Gastroesophageal sphincter (tissue), 4 donors: ENCODE data around the gene TBC1D14. TPM values are rescaled to one million over a fixed set of nuclear protein-coding genes. Genes with fewer than 3 reads are reported as not detected.
"Not testable (repeated sequence)": the region's sequence is repeated elsewhere in the genome, so short reads cannot be mapped to it uniquely, and the experiment has no call there.

Experiments
- ATAC-seq: fragments of 150-250 bp; one replicate; pipeline ENCODE4 v1.9.1; 2016; ENCODE audit warnings: mild to moderate bottlenecking, moderate library complexity
- H3K27ac ChIP-seq, 4 donors: fragments of 200-600 bp; sonication (generic) in 3 of 4; 1 replicate in 3 of 4; 2 replicates in 1 of 4; pipeline ENCODE4 v1.5.1; 2016 to 2019
- H3K27me3 ChIP-seq: fragments of 200-600 bp; sonication (generic); one replicate; pipeline ENCODE4 v1.5.1; 2019
- H3K36me3 ChIP-seq, 2 donors: fragments of 200-600 bp; sonication (generic); one replicate each; pipeline ENCODE4 v1.5.1; 2019; ENCODE audit warnings: control low read depth in 1 of 2
- H3K4me1 ChIP-seq, 3 donors: fragments of 200-600 bp; sonication (generic); 1 replicate in 2 of 3; 2 replicates in 1 of 3; pipeline ENCODE4 v1.5.1; 2016 to 2019; ENCODE audit warnings: control low read depth in 2 of 3
- H3K4me3 ChIP-seq, 2 donors: fragments of 200-600 bp; sonication (generic); one replicate each; pipeline ENCODE4 v1.5.1; 2019; ENCODE audit warnings: mild to moderate bottlenecking in 1 of 2, moderate library complexity in 1 of 2
- H3K9me3 ChIP-seq, 3 donors: fragments of 200-600 bp; sonication (generic); one replicate each; pipeline ENCODE4 v1.5.1; 2017 to 2019; ENCODE audit warnings: control low read depth in 2 of 3
- EP300 ChIP-seq: sonication (generic); formaldehyde crosslinking; IDR thresholded peaks from one replicate; pipeline ENCODE4 v1.6.1; 2017; ENCODE audit warnings: antibody characterized with exemption, mild to moderate bottlenecking
- POLR2A ChIP-seq, 2 donors: fragments of 450-650 bp; IDR thresholded peaks; one replicate each; pipeline ENCODE4 v1.6.1; 2017; ENCODE audit warnings: antibody characterized with exemption in 2 of 2, mild to moderate bottlenecking in 2 of 2, moderate library complexity in 1 of 2
- POLR2AphosphoS5 ChIP-seq: sonication (generic); formaldehyde crosslinking; IDR thresholded peaks from one replicate; pipeline ENCODE4 v1.6.1; 2017; ENCODE audit warnings: antibody characterized with exemption
- WGBS, 2 donors: methylation state at CpG; one replicate each; pipeline ENCODE4 v1.1.5; 2018; ENCODE audit warnings: low coverage in 1 of 2; 5-methylcytosine and 5-hydroxymethylcytosine counted together
- total RNA-seq, 4 donors: library from RNA; depleted of rRNA; stranded (reverse); fragments of >200 nt; gene quantifications; one replicate each; pipeline ENCODE4 v1.1.0, GENCODE V29; 2016
- TF ChIP-seq, protein P1 (sequence below), 4 experiments: fragments of 200-600 bp in 2 of 4; fragments of 450-650 bp in 2 of 4; sonication (generic) in 1 of 4; IDR thresholded peaks; one replicate each; pipeline ENCODE4 v1.5.1; 2017 to 2019; ENCODE audit warnings: antibody characterized with exemption in 4 of 4, mild to moderate bottlenecking in 2 of 4, moderate library complexity in 2 of 4

Gene TBC1D14
- total RNA-seq, 4 donors from 2014 or later = 42.5 to 54.2 (median 45.0) TPM

GRCh38 chr4:7074426-7074825 is 164.8 kb downstream of the TBC1D14 start:
- peaks cover 0 to 13% (median 0%) of the 10 kb centered on the region in 3 donors for H3K4me1 ChIP-seq
- TF ChIP-seq POLR2AphosphoS5 (no peak), POLR2A (IDR thresholded peaks at IDR 0.05) (no peak), EP300 (no peak)
- TF ChIP-seq, protein P1, sequence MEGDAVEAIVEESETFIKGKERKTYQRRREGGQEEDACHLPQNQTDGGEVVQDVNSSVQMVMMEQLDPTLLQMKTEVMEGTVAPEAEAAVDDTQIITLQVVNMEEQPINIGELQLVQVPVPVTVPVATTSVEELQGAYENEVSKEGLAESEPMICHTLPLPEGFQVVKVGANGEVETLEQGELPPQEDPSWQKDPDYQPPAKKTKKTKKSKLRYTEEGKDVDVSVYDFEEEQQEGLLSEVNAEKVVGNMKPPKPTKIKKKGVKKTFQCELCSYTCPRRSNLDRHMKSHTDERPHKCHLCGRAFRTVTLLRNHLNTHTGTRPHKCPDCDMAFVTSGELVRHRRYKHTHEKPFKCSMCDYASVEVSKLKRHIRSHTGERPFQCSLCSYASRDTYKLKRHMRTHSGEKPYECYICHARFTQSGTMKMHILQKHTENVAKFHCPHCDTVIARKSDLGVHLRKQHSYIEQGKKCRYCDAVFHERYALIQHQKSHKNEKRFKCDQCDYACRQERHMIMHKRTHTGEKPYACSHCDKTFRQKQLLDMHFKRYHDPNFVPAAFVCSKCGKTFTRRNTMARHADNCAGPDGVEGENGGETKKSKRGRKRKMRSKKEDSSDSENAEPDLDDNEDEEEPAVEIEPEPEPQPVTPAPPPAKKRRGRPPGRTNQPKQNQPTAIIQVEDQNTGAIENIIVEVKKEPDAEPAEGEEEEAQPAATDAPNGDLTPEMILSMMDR (IDR thresholded peaks at IDR 0.05) = no peak
- ATAC-seq = no peak
- 80 to 90% methylated on average over 1 to 2 of the region's 9 CpGs for WGBS, 2 donors
- H3K27ac ChIP-seq = no peak overlapping the region
- no peaks in the 10 kb centered on the region for H3K27me3 ChIP-seq
- no peaks in the 10 kb centered on the region for H3K9me3 ChIP-seq
- no peaks in the 10 kb centered on the region for H3K36me3 ChIP-seq
- no peak overlapping the region for H3K4me3 ChIP-seq

DNA sequence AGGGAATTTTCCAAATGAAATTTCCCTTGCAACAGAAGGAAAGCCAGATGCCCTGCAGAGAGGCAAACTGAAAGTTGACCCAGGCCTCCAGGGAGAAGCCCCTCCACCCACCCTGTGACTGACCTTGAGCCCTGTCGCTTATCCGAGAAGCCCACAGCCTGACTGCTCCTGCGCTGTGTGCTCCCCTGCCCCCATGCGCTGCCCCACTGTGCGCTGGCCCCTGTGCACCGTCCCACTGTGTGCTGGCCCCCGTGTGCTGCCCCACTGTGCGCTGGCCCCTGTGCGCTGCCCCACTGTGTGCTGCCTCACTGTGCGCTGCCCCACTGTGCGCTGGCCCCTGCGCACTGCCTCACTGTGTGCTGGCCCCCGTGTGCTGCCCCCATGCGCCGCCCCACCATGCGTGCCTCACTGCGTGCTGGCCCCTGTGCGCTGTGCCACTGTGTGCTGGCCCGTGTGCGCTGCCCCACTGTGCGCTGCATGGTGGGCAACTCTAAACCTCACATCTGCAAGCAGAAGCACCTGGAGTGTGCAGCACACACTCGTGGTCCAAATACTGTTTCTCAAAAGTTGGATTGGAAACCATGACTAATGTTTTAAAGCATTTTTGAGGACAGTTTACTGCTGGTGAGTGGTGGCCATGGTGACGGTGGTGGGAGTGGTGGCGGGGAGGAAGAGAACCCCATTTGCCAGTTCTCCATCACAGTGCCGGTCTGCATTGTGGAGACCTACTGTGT is 166.5 kb downstream of the TBC1D14 start:
- H3K4me3 ChIP-seq = no peak overlapping the region
- ATAC-seq = no peak
- H3K9me3 ChIP-seq = no peaks in the 10 kb centered on the region
- H3K27me3 ChIP-seq = no peaks in the 10 kb centered on the region
- no peaks in the 10 kb centered on the region for H3K4me1 ChIP-seq
- 67 to 70% methylated on average over 1 to 16 of the region's 25 CpGs for WGBS, 2 donors
- H3K27ac ChIP-seq = no peak overlapping the region
- no peaks in the 10 kb centered on the region for H3K36me3 ChIP-seq
- no peak for TF ChIP-seq POLR2A (IDR thresholded peaks at IDR 0.05)
- no peak for TF ChIP-seq EP300
- TF ChIP-seq, protein P1 (IDR thresholded peaks at IDR 0.05) = no peak
- no peak for TF ChIP-seq POLR2AphosphoS5

DNA sequence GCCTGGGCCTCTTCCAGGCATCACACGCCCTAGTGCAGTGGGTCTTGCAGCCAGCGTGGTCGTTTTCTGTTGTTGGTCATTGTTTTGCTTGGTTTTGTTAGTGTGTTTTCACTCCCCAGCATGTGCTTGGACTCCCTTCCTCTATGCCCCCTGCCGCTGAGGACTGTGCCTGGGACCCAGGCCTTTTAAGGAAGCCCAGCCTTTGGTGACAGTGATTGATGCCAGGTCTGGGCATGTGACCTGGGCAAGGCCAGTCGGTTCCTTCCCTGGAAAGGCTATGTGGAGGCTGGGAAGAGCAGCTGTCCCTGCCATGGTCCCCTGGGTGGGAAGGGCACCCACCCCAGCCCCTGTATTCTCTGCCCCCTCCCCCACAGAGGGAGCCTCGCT is 167.1 kb downstream of the TBC1D14 start:
- Histone ChIP-seq H3K4me3 (no peak overlapping the region), H3K27ac (no peak overlapping the region), H3K36me3 (no peaks in the 10 kb centered on the region), H3K27me3 (no peaks in the 10 kb centered on the region), H3K9me3 (no peaks in the 10 kb centered on the region), H3K4me1 (peaks cover 0 to under 1% (median 0%) of the 10 kb centered on the region in 3 donors)
- no peak for ATAC-seq
- WGBS, 2 donors = 88% methylated on average over 3 of the region's 6 CpGs; no CpG with 5 or more reads in 1 of the 2 donors
- TF ChIP-seq POLR2AphosphoS5 (no peak), EP300 (no peak), POLR2A (IDR thresholded peaks at IDR 0.05) (no peak)
- TF ChIP-seq, protein P1 (IDR thresholded peaks at IDR 0.05) = no peak

GRCh38 chr4:7077371-7077770 is 167.7 kb downstream of the TBC1D14 start:
- Histone ChIP-seq H3K4me3 (no peak overlapping the region), H3K9me3 (no peaks in the 10 kb centered on the region), H3K27me3 (no peaks in the 10 kb centered on the region), H3K27ac (no peak overlapping the region), H3K36me3 (no peaks in the 10 kb centered on the region), H3K4me1 (peaks cover 0 to 7% (median 0%) of the 10 kb centered on the region in 3 donors)
- WGBS, 2 donors = 69% methylated on average over 4 of the region's 12 CpGs; no CpG with 5 or more reads in 1 of the 2 donors
- ATAC-seq = no peak
- no peak for TF ChIP-seq POLR2A (IDR thresholded peaks at IDR 0.05)
- TF ChIP-seq POLR2AphosphoS5 = no peak
- TF ChIP-seq EP300 = no peak
- TF ChIP-seq, protein P1 (IDR thresholded peaks at IDR 0.05) = no peak

DNA sequence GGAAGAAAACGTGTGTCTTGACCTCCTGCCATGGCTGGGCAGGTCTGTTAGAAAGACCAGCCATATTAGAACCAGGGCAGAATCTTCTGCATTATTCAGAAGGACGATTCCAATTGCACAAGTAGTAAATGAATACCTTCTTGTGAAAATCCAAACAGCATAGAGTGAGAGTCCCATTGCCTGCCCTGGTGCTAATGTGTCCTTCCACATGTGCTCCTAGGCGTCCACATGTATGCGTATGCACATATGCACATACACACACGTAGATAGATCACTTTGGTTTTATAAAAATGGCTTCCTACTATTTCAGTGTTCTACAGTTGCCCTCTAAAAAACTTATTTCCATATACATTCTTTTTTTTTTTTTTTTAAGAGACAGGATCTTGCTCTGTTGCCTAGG is 168.4 kb downstream of the TBC1D14 start:
- Histone ChIP-seq H3K27ac (no peak overlapping the region), H3K27me3 (peaks cover 1% of the 10 kb centered on the region), H3K4me3 (no peak overlapping the region), H3K36me3 (no peaks in the 10 kb centered on the region), H3K4me1 (peaks cover 0 to 8% (median 0%) of the 10 kb centered on the region in 3 donors), H3K9me3 (no peaks in the 10 kb centered on the region)
- no peak for ATAC-seq
- WGBS, 2 donors = 87 to 88% methylated on average over 5 of the region's 5 CpGs
- TF ChIP-seq POLR2A (IDR thresholded peaks at IDR 0.05) = no peak
- no peak for TF ChIP-seq EP300
- no peak for TF ChIP-seq POLR2AphosphoS5
- TF ChIP-seq, protein P1 (IDR thresholded peaks at IDR 0.05) = no peak

GRCh38 chr4:7079483-7079882 is 169.9 kb downstream of the TBC1D14 start:
- H3K27me3 ChIP-seq, H3K9me3 ChIP-seq, H3K4me1 ChIP-seq, H3K27ac ChIP-seq, H3K36me3 ChIP-seq, ATAC-seq, H3K4me3 ChIP-seq: not testable (repeated sequence)

- H3K4me3 ChIP-seq, ATAC-seq, H3K27me3 ChIP-seq, H3K4me1 ChIP-seq, H3K9me3 ChIP-seq, H3K27ac ChIP-seq, H3K36me3 ChIP-seq: not testable (repeated sequence)
- WGBS, 2 donors = 88% methylated on average over 2 of the region's 2 CpGs; no CpG with 5 or more reads in 1 of the 2 donors
Observed at GRCh38 chr4:7079909-7080308, 170.3 kb downstream of the TBC1D14 start.
